Measurements from ENCODE around the gene COLEC11. TPM values are rescaled to one million over a fixed set of nuclear protein-coding genes. Genes with fewer than 3 reads are reported as not detected.

COLEC11 gene
- total RNA-seq, 1 experiment from 2014 or later, result not detected

GRCh38 chr2:3586220-3586619, 8.7 kb upstream of the COLEC11 start:
- no TSS peak for BruUV-seq (replicated peaks)
- CTCF ChIA-PET, result interaction anchor here (0.7 kb wide), 1 partner anchor 407 kb away, joined by 3 read pairs; no protein-coding TSS in a partner anchor
- Mint-ChIP-seq H3K4me1 (ENCODE audit: low read depth, unreplicated experiment) (no peaks in the 10 kb centered on the region), H3K9me3 (ENCODE audit: low read depth, unreplicated experiment) (no peaks in the 10 kb centered on the region), H3K36me3 (ENCODE audit: insufficient read depth, unreplicated experiment) (peaks cover 16% of the 10 kb centered on the region), H3K4me3 (ENCODE audit: low read depth, unreplicated experiment) (no peak overlapping the region), H3K27ac (ENCODE audit: unreplicated experiment) (no peak overlapping the region), H3K27me3 (ENCODE audit: unreplicated experiment) (no peaks in the 10 kb centered on the region)
- TF ChIP-seq CTCF (IDR thresholded peaks at IDR 0.05; ENCODE audit: unreplicated experiment), result no peak
- no peak for DNase-seq
- intact Hi-C loops (cut with micrococcal nuclease; ENCODE audit: unreplicated experiment), result no loop called here

- TF ChIP-seq CTCF (IDR thresholded peaks at IDR 0.05; ENCODE audit: unreplicated experiment), result no peak
- CTCF ChIA-PET, result interaction anchor here (1.2 kb wide), 1 partner anchor 8 kb away, joined by 6 read pairs; no protein-coding TSS in a partner anchor
- intact Hi-C loops (cut with micrococcal nuclease; ENCODE audit: unreplicated experiment), result no loop called here
- no TSS peak for BruUV-seq (replicated peaks)
- H3K4me3 Mint-ChIP-seq (ENCODE audit: low read depth, unreplicated experiment), result no peak overlapping the region
- no peak overlapping the region for H3K27ac Mint-ChIP-seq (ENCODE audit: unreplicated experiment)
- no peak for DNase-seq
- H3K9me3 Mint-ChIP-seq (ENCODE audit: low read depth, unreplicated experiment), result no peaks in the 10 kb centered on the region
- no peaks in the 10 kb centered on the region for H3K4me1 Mint-ChIP-seq (ENCODE audit: low read depth, unreplicated experiment)
- peaks cover 8% of the 10 kb centered on the region for H3K36me3 Mint-ChIP-seq (ENCODE audit: insufficient read depth, unreplicated experiment)
- no peaks in the 10 kb centered on the region for H3K27me3 Mint-ChIP-seq (ENCODE audit: unreplicated experiment)
Measured at GRCh38 chr2:3587021-3587420, 7.9 kb upstream of the COLEC11 start.

DNA sequence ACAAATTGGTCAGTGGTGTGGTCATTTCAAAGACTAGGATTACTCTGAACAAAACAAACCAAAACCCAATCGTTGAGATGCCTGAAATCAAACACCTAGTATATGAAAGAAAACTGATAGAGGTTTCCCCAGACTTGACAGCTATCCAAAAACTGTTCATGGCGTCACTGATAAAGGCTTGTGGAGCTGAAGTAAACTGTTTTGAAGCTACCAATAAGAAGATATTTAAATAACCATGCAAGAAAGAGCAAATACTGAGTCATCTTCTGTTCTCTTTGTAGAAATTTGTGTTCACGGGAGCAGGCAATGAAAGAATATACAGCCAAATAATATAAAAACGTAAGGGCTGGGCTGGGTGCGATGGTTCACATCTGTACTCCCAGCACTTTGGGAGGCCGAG, 7.5 kb upstream of the COLEC11 start:
- H3K9me3 Mint-ChIP-seq (ENCODE audit: low read depth, unreplicated experiment), result no peaks in the 10 kb centered on the region
- H3K4me1 Mint-ChIP-seq (ENCODE audit: low read depth, unreplicated experiment), result no peaks in the 10 kb centered on the region
- no peak overlapping the region for H3K27ac Mint-ChIP-seq (ENCODE audit: unreplicated experiment)
- H3K27me3 Mint-ChIP-seq (ENCODE audit: unreplicated experiment), result no peaks in the 10 kb centered on the region
- CTCF ChIA-PET, result interaction anchor here (1.2 kb wide), 1 partner anchor 9 kb away, joined by 6 read pairs; no protein-coding TSS in a partner anchor
- TF ChIP-seq CTCF (IDR thresholded peaks at IDR 0.05; ENCODE audit: unreplicated experiment), result no peak
- intact Hi-C loops (cut with micrococcal nuclease; ENCODE audit: unreplicated experiment), result no loop called here
- no peak for DNase-seq
- no TSS peak for BruUV-seq (replicated peaks)
- H3K4me3 Mint-ChIP-seq (ENCODE audit: low read depth, unreplicated experiment), result no peak overlapping the region
- peaks cover 4% of the 10 kb centered on the region for H3K36me3 Mint-ChIP-seq (ENCODE audit: insufficient read depth, unreplicated experiment)

DNA sequence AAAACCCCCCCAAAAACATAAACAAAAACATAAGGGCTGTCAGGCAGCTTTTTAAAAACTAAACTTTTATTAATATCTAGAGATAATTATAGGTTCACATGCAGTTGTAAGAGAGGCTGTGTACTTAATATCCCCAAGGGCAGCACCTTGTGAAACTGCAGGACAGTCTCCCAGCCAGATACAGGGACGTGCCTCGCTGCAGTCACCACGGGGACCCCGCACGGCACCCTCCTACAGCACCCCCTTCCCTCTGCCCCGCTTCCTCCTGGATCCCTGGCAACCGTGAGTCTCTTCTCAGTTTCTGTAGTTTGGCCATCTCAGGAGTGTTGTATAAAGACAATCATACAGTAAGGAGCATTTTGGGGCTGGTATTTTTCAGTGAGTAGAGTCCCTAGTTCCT, 6.8 kb upstream of the COLEC11 start:
- H3K4me3 Mint-ChIP-seq (ENCODE audit: low read depth, unreplicated experiment), result no peak overlapping the region
- intact Hi-C loops (cut with micrococcal nuclease; ENCODE audit: unreplicated experiment), result no loop called here
- DNase-seq, result no peak
- no peaks in the 10 kb centered on the region for H3K36me3 Mint-ChIP-seq (ENCODE audit: insufficient read depth, unreplicated experiment)
- H3K4me1 Mint-ChIP-seq (ENCODE audit: low read depth, unreplicated experiment), result no peaks in the 10 kb centered on the region
- H3K27ac Mint-ChIP-seq (ENCODE audit: unreplicated experiment), result no peak overlapping the region
- CTCF ChIA-PET, result interaction anchor here (1.2 kb wide), 1 partner anchor 10 kb away, joined by 6 read pairs; no protein-coding TSS in a partner anchor
- TF ChIP-seq CTCF (IDR thresholded peaks at IDR 0.05; ENCODE audit: unreplicated experiment), result no peak
- no TSS peak for BruUV-seq (replicated peaks)
- H3K27me3 Mint-ChIP-seq (ENCODE audit: unreplicated experiment), result no peaks in the 10 kb centered on the region
- no peaks in the 10 kb centered on the region for H3K9me3 Mint-ChIP-seq (ENCODE audit: low read depth, unreplicated experiment)
